Measurements from ENCODE around the gene RHOD.

RHOD gene

GRCh38 chr11:67056267-67057204 lies at the start of gene RHOD:
Gene RHOD (plus strand): TSS chr11:67056847. CDS start chr11:67056903, 56 bp downstream.
- no peak for DNase-seq (ENCODE audit: low read depth in 2 of 2)

- DNase-seq (ENCODE audit: low read depth in 2 of 2) = no peak
These were observed 49.5 kb upstream of the RHOD start for GRCh38 chr11:67007126-67007525.

DNA sequence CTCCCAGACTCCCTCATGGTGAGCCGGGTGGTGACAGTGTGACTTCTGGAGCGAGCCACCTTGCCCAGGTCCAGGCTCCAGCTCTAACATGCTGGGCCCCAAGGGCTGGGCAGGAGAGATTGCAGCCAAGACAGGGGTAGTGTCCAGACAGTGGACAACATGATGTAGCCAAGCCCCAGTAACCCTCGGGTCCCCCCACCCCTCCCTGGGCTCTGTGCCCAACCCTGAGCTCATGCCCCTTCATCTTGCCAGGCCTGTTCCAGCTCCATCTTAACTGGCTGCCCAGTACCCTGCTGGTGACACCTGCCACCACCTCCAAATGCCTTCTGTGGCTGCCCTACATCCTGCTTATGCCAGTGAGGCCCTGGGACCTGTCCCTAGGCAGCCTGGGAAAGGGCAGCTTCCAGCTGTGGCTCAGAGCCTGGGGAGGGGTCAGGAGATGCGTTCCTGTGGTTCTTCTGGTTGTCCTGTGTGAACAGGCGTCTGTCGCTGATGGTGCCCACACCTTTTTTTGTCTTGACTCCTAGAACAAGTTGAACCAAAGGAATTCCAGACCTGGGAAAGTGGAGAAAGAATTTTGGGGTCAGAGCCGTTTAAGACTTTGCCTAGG lies 46.2 kb upstream of the RHOD start:
- DNase-seq (ENCODE audit: low read depth in 2 of 2) = no peak

GRCh38 chr11:67013511-67014045 lies 43.1 kb upstream of the RHOD start:
- no peak for DNase-seq (ENCODE audit: low read depth in 2 of 2)

GRCh38 chr11:67014343-67014742 lies 42.3 kb upstream of the RHOD start:
- DNase-seq (ENCODE audit: low read depth in 2 of 2) = no peak

DNA sequence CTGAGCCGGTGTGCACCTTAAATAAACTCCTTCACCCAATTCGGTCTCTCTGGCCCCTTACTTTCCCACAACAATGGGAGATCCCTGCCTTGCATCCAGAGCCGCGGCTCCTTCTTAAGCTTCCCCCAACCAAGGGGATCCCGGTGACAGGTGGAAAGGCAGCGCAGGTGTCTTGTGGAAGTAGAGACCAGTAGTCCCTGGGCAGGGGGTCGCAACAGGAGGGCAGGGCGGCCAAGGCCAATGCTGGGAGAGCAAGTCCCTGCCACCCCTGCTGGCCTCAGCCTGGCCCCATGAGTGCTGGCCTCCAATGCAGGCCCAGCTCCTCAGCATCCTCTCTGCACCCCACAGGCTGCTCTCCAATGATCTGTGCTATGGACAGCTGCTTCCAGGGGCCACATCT lies 41.6 kb upstream of the RHOD start:
- DNase-seq (ENCODE audit: low read depth in 2 of 2) = no peak

DNA sequence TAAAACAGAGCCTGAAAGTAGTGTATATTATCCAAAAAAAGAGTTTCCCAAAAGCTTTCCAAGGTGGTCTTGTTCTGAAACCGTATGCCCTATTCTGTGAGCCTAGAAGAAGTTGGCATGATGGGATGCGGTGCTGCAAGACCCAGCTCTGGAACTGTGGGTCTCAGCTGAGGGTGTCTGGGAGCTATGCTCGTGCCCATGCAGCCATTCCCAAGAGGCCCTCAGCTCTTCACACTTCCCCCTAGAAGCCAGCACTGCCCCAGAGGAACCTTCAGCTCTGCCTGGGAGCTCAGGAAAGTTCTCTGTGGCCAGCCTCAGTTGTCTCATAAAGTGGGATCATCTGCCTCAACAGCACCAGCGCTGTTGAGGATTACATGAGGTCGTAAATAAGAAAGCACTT lies 40.1 kb upstream of the RHOD start:
- no peak for DNase-seq (ENCODE audit: low read depth in 2 of 2)

GRCh38 chr11:67020949-67021348 lies 35.7 kb upstream of the RHOD start:
- no peak for DNase-seq (ENCODE audit: low read depth in 2 of 2)

- DNase-seq (ENCODE audit: low read depth in 2 of 2) = no peak
These were observed 34.2 kb upstream of the RHOD start for GRCh38 chr11:67022341-67022933.

GRCh38 chr11:67022961-67023956 lies 33.4 kb upstream of the RHOD start, which contains the start of gene SYT12:
Gene SYT12 (plus strand): TSS chr11:67023134. CDS start chr11:67030145, 7,011 bp downstream.
- DNase-seq (ENCODE audit: low read depth in 2 of 2) = no peak

DNA sequence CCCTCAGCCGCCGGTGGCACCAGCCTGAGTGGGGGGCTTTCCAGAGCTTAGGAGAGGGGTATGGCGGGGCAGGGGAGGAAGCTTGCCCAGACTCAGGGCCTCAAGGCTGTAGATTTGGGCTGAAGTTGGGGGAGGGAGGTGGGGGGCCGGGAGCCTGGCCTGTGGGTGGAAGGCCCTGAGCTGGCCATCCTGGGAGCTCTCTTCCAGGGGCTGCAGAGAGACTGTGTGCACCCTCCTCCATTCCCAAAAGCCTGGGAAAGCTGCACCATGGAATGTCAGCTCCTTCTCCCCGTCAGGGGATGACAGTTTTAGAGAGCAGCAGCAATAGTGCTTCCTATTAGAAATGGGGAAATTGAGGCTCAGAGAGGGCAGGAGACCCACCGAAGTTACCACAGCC lies 32.7 kb upstream of the RHOD start:
- DNase-seq (ENCODE audit: low read depth in 2 of 2) = no peak

- no peak for DNase-seq (ENCODE audit: low read depth in 2 of 2)
These were observed 32.2 kb upstream of the RHOD start for GRCh38 chr11:67024410-67024809.

DNA sequence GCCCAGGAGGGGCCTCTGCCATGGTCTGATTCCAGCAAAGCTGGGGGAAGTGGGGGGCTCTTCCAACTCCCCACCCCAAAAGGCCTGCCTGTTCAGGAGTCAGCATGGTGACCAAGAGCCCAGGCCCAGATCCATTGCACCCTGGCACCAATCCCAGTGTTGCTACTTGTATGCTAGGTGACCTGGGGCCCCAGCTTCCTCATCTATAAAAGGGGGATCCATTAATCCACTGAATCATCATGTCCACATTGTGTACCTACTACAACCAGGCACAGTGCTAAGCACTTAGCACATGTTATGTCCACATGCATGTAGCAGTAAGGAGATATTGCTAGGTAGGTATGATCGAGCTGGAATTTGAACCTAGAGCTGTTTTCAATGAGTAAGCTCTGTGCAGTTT lies 31.7 kb upstream of the RHOD start:
- no peak for DNase-seq (ENCODE audit: low read depth in 2 of 2)

GRCh38 chr11:67025750-67026149 lies 30.9 kb upstream of the RHOD start:
- no peak for DNase-seq (ENCODE audit: low read depth in 2 of 2)

GRCh38 chr11:67026941-67027340 lies 29.7 kb upstream of the RHOD start:
- DNase-seq (ENCODE audit: low read depth in 2 of 2) = no peak

DNA sequence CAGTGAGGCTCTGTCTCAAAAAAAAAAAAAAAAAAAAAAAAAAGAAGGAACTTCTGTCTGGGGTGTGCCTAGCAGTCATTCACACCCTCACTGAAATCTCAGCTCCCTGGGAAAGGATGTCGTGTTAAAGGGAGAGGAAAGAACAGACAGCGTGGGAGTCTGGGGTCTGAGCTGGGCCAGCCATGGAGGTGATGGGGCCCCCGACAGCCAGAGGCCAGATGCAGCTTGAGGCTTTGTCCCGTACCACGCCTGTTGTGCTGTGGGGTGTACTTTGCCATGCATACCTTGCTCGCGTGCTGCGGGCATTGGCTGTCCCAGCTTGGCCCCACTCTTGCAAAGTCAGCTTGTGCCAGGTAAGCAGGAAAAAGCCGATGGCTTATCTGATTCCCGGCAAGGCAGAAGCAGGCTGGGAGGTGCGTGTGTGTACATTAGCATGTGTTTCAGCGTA lies 29.1 kb upstream of the RHOD start:
- DNase-seq (ENCODE audit: low read depth in 2 of 2) = no peak

DNA sequence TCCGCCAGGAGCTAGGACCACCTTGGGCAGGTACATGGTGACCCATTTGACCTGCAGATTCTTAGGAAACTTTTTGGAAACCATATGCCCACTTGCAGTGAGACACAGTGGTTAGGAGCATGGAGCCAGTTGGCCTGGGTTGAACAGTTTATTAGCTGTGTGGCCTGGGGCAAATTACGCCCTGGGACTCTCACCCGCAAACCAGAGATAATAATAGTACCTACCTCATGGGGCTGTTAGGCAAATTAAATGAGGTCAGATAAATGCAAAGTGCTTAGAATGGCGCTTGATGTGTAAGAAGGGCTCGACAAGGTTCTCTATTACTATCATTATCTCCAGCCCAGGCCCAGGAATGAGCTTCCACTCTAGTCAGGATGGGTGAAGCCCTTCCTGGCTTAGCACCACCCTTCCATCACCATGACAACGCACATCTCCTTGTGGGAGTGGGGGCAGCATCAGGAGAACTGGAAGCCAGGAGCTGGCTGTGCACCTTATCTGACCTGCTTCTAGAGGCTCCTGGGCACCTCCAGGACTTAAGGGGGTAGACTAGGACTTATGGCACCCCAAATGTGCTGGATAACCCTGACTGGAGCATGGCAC lies 28.6 kb upstream of the RHOD start:
- no peak for DNase-seq (ENCODE audit: low read depth in 2 of 2)

GRCh38 chr11:67029146-67029545 lies 27.5 kb upstream of the RHOD start:
- DNase-seq (ENCODE audit: low read depth in 2 of 2) = no peak

DNA sequence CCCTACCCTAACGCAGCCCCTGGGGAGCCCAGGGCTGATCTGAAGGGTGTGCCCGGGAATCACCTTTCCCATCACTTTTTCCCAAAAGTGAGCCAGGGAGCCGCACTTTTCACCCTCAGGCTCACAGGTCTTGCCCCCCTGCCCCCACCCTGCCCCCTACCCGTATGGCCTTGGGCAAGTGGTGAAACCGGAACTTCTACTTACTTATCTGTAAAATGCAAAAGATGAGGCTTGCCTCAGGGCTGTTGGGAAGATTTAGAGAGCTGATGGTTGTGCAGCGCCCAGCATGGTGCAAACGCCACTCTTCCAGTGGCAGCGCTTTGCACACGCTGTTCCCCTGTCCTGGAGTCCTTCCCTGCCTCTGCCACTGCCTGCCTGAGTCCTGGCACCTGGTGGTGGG lies 25.7 kb upstream of the RHOD start:
- DNase-seq (ENCODE audit: low read depth in 2 of 2) = no peak

DNA sequence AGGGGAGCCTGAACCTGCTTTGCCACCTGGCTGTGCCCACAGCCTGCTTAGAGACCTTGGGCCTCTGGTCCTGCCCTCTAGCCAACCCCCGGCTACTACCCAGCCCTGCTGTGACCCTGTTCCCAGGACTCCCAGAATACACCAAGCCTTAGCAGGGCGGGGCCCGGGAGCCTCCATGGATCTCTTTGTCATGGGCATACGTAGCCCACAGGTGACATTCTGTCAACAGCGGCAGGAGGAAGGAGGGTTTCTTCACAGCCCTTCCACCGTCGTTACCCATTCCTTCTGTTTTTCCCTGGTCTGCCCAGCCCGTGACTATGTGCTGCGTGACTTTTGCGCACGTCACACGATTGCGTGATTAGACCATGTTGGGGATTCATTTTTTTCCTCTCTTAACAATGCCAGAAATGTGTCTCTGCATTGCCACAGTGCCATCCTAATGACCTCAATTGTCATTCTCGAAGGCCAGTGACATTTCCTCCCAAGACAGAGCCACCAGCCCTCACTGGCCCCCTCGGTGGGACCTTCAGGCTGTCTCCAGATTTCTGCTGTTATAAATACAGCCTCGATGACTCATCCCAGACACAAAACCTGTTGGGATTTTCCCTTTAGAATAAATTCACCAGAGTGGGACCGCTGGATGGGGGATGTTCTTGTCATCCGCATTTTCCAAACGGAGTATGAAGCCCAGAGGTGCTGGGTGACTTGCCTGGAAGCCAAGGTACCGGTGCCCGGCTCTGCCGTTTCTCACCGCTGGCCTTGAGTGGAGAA lies 24.7 kb upstream of the RHOD start:
- no peak for DNase-seq (ENCODE audit: low read depth in 2 of 2)
